ENCODE results near the gene ATPAF1.

DNA sequence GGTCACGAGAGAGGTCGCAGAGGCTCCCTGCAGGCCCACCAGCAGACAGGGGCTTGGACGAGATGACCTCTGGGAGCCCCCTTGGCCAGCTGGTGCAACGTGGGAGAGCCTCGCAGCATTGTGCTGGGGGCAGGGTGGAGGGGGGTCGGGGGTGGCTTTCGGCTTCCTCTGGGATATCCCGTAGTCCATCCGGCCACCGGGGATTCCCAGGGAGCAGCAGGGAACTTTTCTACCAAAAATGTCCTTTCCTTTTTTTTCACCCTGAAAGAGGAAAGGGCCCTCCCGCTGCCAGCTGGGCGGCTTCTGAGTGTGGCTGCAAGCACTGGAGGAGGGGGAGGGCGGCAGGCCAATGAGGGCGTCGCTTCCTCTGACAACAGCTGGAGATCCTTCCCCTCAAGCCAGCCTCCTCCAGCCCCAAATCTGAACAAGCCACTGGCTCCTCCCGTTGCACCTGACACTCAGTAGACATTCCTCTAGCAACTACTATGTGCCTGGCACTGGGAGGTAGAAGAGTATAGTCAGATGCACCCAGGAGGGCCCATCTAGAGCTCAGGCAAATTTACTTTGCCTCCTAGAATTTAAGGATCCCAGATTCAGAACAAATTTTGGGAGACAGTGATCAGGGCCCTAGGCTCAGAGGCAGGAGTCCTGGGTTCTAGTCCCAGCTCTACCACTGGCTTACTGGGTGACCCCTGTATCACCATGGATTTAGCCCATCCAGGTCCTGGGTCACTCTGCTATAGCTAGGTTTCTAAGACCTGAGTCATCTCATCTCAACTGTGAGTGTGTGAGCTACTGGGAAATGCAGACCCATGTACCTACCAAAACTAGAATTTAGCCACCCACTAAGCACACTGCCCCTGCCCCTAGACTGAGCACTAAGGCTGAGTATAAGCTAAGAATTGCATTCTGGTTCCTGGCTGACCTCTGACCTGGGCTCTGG is 54.2 kb downstream of the ATPAF1 start:
- TF ChIP-seq, protein P1, sequence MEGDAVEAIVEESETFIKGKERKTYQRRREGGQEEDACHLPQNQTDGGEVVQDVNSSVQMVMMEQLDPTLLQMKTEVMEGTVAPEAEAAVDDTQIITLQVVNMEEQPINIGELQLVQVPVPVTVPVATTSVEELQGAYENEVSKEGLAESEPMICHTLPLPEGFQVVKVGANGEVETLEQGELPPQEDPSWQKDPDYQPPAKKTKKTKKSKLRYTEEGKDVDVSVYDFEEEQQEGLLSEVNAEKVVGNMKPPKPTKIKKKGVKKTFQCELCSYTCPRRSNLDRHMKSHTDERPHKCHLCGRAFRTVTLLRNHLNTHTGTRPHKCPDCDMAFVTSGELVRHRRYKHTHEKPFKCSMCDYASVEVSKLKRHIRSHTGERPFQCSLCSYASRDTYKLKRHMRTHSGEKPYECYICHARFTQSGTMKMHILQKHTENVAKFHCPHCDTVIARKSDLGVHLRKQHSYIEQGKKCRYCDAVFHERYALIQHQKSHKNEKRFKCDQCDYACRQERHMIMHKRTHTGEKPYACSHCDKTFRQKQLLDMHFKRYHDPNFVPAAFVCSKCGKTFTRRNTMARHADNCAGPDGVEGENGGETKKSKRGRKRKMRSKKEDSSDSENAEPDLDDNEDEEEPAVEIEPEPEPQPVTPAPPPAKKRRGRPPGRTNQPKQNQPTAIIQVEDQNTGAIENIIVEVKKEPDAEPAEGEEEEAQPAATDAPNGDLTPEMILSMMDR (IDR thresholded peaks at IDR 0.05) = no peak
- peak in 1 of 2 donors; percentile 19 for TF ChIP-seq POLR2A (IDR thresholded peaks at IDR 0.05)

Measured in adrenal gland (tissue), 5 donors.